PC-3 (cell line): ENCODE measurements around the gene HEXIM1. TPM values are rescaled to one million over a fixed set of nuclear protein-coding genes. Genes with fewer than 3 reads are reported as not detected.

Experiments
- ATAC-seq: fragments of 200-7000 bp; cut with Tn5 transposase; 2 replicates; pipeline ENCODE4 v1.9.1; 2020; ENCODE audit warnings: mild to moderate bottlenecking, moderate library complexity
- BruUV-seq: library from RNA; stranded (reverse); fragments of 400-500 nt; replicated peaks from 2 replicates; lab custom pipeline; 2021; lab: Mats Ljungman, UMichigan
- CTCF ChIA-PET: fragments of 300-600 bp; sonication (Branson Sonifier 250); formaldehyde crosslinking; loops from one replicate; lab custom pipeline; 2022; ENCODE audit warnings: antibody characterized with exemption; lab: Charles Lee
- POLR2A ChIA-PET: fragments of 300-600 bp; sonication (Branson Sonifier 250); formaldehyde crosslinking; loops from one replicate; lab custom pipeline; 2022; ENCODE audit warnings: antibody characterized with exemption; ENCODE audit not compliant: unreplicated experiment; lab: Charles Lee
- DNase-seq: peaks from one replicate; pipeline ENCODE4 v3.0.0-alpha.2; 2015
- H2AFZ ChIP-seq: fragments of 300-600 bp; sonication (generic); 2 replicates; pipeline ENCODE4 v1.6.0; 2016; ENCODE audit warnings: antibody characterized with exemption, low read length
- H3F3A ChIP-seq: fragments of 300-600 bp; sonication (generic); one replicate; pipeline ENCODE4 v1.6.0; 2017; ENCODE audit warnings: antibody characterized with exemption, low read length, control low read depth, mild to moderate bottlenecking; ENCODE audit not compliant: unreplicated experiment
- H3K27ac ChIP-seq: fragments of 300-600 bp; sonication (generic); 2 replicates; pipeline ENCODE4 v1.5.1; 2016; ENCODE audit warnings: mild to moderate bottlenecking, low read length
- H3K27me3 ChIP-seq: fragments of 300-600 bp; sonication (generic); 2 replicates; pipeline ENCODE4 v1.6.1; 2016; ENCODE audit warnings: low read length, mixed read lengths
- H3K36me3 ChIP-seq: fragments of 300-600 bp; sonication (generic); 2 replicates; pipeline ENCODE4 v1.6.1; 2016; ENCODE audit warnings: low read depth, mixed run types, low read length, mixed read lengths
- H3K4me1 ChIP-seq: fragments of 300-600 bp; sonication (generic); 2 replicates; pipeline ENCODE4 v1.5.1; 2016; ENCODE audit warnings: low read length; ENCODE audit not compliant: insufficient read depth
- H3K4me2 ChIP-seq: fragments of 300-600 bp; sonication (generic); 2 replicates; pipeline ENCODE4 v1.6.0; 2016; ENCODE audit warnings: low read length
- H3K4me3 ChIP-seq: fragments of 300-600 bp; sonication (generic); 2 replicates; pipeline ENCODE4 v1.5.1; 2016; ENCODE audit warnings: mild to moderate bottlenecking, low read length, mixed read lengths
- H3K79me2 ChIP-seq: fragments of 300-600 bp; sonication (generic); 2 replicates; pipeline ENCODE4 v1.6.1; 2017; ENCODE audit warnings: low read length, mixed read lengths
- H3K9ac ChIP-seq: fragments of 300-600 bp; sonication (generic); 2 replicates; pipeline ENCODE4 v1.6.0; 2016; ENCODE audit warnings: mild to moderate bottlenecking, low read length
- H3K9me2 ChIP-seq: fragments of 300-600 bp; sonication (generic); replicated peaks from 2 replicates; pipeline ENCODE4 v1.6.1; 2016; ENCODE audit warnings: mixed run types, low read length, mixed read lengths
- H3K9me3 ChIP-seq: fragments of 300-600 bp; sonication (generic); 2 replicates; pipeline ENCODE4 v1.6.1; 2016; ENCODE audit warnings: low read length, mixed read lengths
- H4K20me1 ChIP-seq: fragments of 300-600 bp; sonication (generic); 2 replicates; pipeline ENCODE4 v1.6.1; 2016; ENCODE audit warnings: low read length, mixed read lengths
- EZH2 ChIP-seq: fragments of 300-600 bp; sonication (generic); IDR thresholded peaks from one replicate; pipeline ENCODE4 v1.6.1; 2017; ENCODE audit warnings: antibody characterized with exemption, mild to moderate bottlenecking, low read length; ENCODE audit not compliant: unreplicated experiment
- EZH2phosphoT487 ChIP-seq: fragments of 300-600 bp; sonication (generic); IDR thresholded peaks from 2 replicates; pipeline ENCODE4 v1.6.1; 2018; ENCODE audit warnings: mild to moderate bottlenecking, antibody characterized with exemption, low read length, borderline replicate concordance
- intact Hi-C: fragments of 100-400 bp; cut with micrococcal nuclease; formaldehyde crosslinking; loops from 2 replicates; pipeline ENCODE4 v1.9.0; 2023
- total RNA-seq: library from RNA; depleted of rRNA; stranded (reverse); fragments of >200 nt; gene quantifications from 2 replicates; pipeline ENCODE4 v1.2.3, GENCODE V29; 2014
- TF ChIP-seq, protein P1 (sequence below): fragments of 300-600 bp; sonication (generic); conservative IDR thresholded peaks from 2 replicates; pipeline ENCODE4 v1.5.1; 2017; ENCODE audit warnings: antibody characterized with exemption, low read depth, mild to moderate bottlenecking, low read length

The HEXIM1 gene
- total RNA-seq, 1 experiment from 2014 or later = 47.3 TPM

DNA sequence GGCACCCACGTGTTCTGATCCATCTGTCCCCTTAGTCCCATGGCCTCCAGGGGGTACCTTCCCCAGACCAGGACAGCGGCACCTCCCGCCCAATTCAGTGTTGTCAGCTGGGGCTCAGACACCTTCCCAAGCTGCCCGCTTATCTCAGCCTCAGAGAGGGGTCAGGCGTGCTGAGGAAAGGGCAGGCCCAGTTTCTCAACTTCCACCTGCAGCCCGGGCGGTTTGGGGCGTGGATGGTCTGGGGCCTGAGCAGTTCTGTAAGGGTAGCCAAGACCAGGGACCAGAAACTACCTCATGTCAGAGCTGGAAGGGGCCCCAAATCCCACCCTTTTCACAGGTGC lies 21.1 kb upstream of the HEXIM1 start:
- Histone ChIP-seq H3K4me1 (peaks cover 78% of the 10 kb centered on the region), H4K20me1 (no peaks in the 10 kb centered on the region), H3K9ac (peak overlapping the region; percentile 34), H3K27ac (peak overlapping the region; percentile 68), H3K9me3 (no peaks in the 10 kb centered on the region), H3F3A (no peaks in the 10 kb centered on the region), H3K4me3 (no peak overlapping the region), H3K36me3 (no peaks in the 10 kb centered on the region), H3K4me2 (peak overlapping the region; percentile 72), H3K79me2 (peaks cover 81% of the 10 kb centered on the region), H3K27me3 (no peaks in the 10 kb centered on the region), H2AFZ (no peak overlapping the region; the same call in 1 of the 2 replicates), H3K9me2 (no peaks in the 10 kb centered on the region)
- no TSS peak for BruUV-seq
- POLR2A ChIA-PET = no interaction called here
- CTCF ChIA-PET = interaction anchor here (0.6 to 1.0 kb wide), 2 partner anchors 8 to 63 kb away, joined by 3 read pairs; partner anchors contain the start of gene ACBD4
- intact Hi-C loops = no loop called here
- no peak for DNase-seq
- no peak for ATAC-seq
- TF ChIP-seq EZH2 (no peak), EZH2phosphoT487 (no peak)
- TF ChIP-seq, protein P1, sequence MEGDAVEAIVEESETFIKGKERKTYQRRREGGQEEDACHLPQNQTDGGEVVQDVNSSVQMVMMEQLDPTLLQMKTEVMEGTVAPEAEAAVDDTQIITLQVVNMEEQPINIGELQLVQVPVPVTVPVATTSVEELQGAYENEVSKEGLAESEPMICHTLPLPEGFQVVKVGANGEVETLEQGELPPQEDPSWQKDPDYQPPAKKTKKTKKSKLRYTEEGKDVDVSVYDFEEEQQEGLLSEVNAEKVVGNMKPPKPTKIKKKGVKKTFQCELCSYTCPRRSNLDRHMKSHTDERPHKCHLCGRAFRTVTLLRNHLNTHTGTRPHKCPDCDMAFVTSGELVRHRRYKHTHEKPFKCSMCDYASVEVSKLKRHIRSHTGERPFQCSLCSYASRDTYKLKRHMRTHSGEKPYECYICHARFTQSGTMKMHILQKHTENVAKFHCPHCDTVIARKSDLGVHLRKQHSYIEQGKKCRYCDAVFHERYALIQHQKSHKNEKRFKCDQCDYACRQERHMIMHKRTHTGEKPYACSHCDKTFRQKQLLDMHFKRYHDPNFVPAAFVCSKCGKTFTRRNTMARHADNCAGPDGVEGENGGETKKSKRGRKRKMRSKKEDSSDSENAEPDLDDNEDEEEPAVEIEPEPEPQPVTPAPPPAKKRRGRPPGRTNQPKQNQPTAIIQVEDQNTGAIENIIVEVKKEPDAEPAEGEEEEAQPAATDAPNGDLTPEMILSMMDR = no peak

DNA sequence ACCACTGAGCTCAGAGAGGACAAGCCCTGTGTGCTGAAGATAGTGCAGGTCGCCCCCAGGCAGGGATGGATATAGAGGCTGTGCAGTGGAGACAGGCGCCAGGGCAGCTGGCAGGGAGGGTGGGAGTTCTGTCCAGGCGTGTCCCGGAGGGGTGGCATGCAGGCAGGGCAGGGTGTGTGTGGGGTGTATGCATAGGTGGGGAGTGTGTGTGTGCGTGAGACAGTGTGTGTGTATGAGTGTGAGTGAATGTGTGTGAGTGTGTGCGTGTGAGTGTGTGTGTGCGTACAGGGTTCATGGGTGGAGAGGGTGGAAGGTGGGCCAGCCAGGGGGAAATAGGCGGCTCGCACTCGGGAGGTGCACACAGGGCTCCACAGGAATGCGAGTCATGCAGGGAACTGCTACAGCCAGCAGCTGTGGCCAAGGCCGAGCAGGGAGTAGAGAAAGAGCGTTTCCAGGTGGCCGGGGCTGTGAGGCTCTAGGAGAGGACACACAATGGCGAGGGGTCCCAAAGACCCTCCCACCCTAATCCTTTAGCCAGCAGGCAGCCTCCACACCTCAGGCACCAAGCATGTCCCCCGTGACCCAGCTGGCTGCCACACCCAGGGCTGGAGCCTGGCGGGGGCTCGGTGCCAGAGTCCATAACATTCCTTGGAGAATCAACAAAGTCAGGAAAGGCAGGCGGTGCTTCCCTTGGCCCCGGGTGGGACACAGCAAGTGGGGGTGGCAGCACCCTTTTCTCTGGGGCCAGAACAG lies 20.6 kb upstream of the HEXIM1 start:
- BruUV-seq = no TSS peak
- H2AFZ ChIP-seq = peak overlapping the region; percentile 48
- H3K9me2 ChIP-seq = no peaks in the 10 kb centered on the region
- peaks cover 76% of the 10 kb centered on the region for H3K79me2 ChIP-seq
- POLR2A ChIA-PET = no interaction called here
- peaks cover 72% of the 10 kb centered on the region for H3K4me1 ChIP-seq
- H3K4me3 ChIP-seq = peak overlapping the region; percentile 24; the same call in 1 of the 2 replicates
- ATAC-seq (peak; percentile 23), DNase-seq (peak; percentile 78)
- H3K27me3 ChIP-seq = no peaks in the 10 kb centered on the region
- no peaks in the 10 kb centered on the region for H3F3A ChIP-seq
- TF ChIP-seq, protein P1 = no peak
- no peak for TF ChIP-seq EZH2
- TF ChIP-seq EZH2phosphoT487 = no peak
- intact Hi-C loops = no loop called here
- H3K9ac ChIP-seq = peak overlapping the region; percentile 34
- H4K20me1 ChIP-seq = no peaks in the 10 kb centered on the region
- H3K27ac ChIP-seq = peak overlapping the region; percentile 68
- H3K4me2 ChIP-seq = peak overlapping the region; percentile 72
- CTCF ChIA-PET = interaction anchor here (1.0 kb wide), 1 partner anchor 8 kb away, joined by 3 read pairs; the partner anchor contains the start of gene ACBD4
- H3K36me3 ChIP-seq = no peaks in the 10 kb centered on the region
- H3K9me3 ChIP-seq = no peaks in the 10 kb centered on the region

DNA sequence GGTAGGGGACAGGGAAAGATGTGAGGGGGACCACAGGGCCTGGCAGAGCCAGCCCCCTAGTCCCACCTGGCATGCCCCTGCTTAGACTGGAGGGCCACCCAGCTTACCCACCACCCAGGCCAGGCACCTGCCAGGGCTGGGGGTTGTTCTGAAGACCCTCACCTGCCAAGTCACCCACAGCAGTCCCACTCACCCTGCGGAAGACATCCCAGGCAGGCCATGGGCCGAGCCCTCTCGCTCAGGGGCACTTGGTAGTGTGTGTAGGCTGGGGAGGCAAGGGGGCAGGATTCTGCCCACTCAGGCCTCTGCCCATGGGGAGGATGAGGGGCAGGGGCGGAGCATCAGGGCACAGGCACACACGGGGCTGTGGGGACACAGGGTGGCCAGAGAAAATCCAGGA lies 19.9 kb upstream of the HEXIM1 start:
- POLR2A ChIA-PET = no interaction called here
- intact Hi-C loops = no loop called here
- H3K4me3 ChIP-seq = peak overlapping the region; percentile 24; the same call in 1 of the 2 replicates

More for the DNA sequence above, 19.9 kb upstream of the HEXIM1 start:
- Histone ChIP-seq H3K79me2 (peaks cover 70% of the 10 kb centered on the region), H3F3A (no peaks in the 10 kb centered on the region), H4K20me1 (no peaks in the 10 kb centered on the region), H3K27me3 (no peaks in the 10 kb centered on the region), H3K4me2 (peak overlapping the region; percentile 72), H3K9ac (peak overlapping the region; percentile 34), H3K27ac (peak overlapping the region; percentile 68), H2AFZ (peak overlapping the region; percentile 48; the same call in 1 of the 2 replicates), H3K9me2 (no peaks in the 10 kb centered on the region), H3K9me3 (no peaks in the 10 kb centered on the region), H3K4me1 (peaks cover 66% of the 10 kb centered on the region), H3K36me3 (no peaks in the 10 kb centered on the region)
- TSS peak; percentile 34 for BruUV-seq
- DNase-seq = no peak
- ATAC-seq = no peak
- CTCF ChIA-PET = no interaction called here
- no peak for TF ChIP-seq EZH2phosphoT487
- no peak for TF ChIP-seq EZH2
